ENCODE results near the gene LRRC17. TPM values are rescaled to one million over a fixed set of nuclear protein-coding genes. Genes with fewer than 3 reads are reported as not detected.

LRRC17 gene
- total and polyA plus RNA-seq, 9 of the 15 experiments (the other 6 are each of a cell fraction or from before 2014, with no cell fraction given), result 0.03 to 0.18 (median 0.12) TPM; not detected in 5

GRCh38 chr7:102898532-102898859 lies 14.3 kb upstream of the LRRC17 start:
- no TSS peak for BruUV-seq (replicated peaks)

More at GRCh38 chr7:102898532-102898859, 14.3 kb upstream of the LRRC17 start:
- ATAC-seq (no peak), FAIRE-seq (no peak), DNase-seq (ENCODE audit: extremely low read depth in 1 of 4, low spot score in 3 of 4) (no peak)
- in situ Hi-C loops (cut with MboI) (no loop called here), intact Hi-C loops (cut with micrococcal nuclease) (no loop called here)
- Histone ChIP-seq H3K79me2 (ENCODE audit: control insufficient read depth, insufficient read depth, low read length) (no peaks in the 10 kb centered on the region), H3K27me3 (ENCODE audit: control insufficient read depth in 2 of 2, insufficient read depth in 2 of 2, low read length in 2 of 2) (no peaks in the 10 kb centered on the region), H3K4me2 (ENCODE audit: insufficient read depth, low read length) (no peak overlapping the region), H3K9me1 (ENCODE audit: control insufficient read depth, insufficient read depth, low read length) (no peaks in the 10 kb centered on the region), H3K27ac (ENCODE audit: extremely low read depth, low read depth, low read length) (no peak overlapping the region), H3K9ac (ENCODE audit: insufficient read depth in 1 of 2, low read depth in 2 of 2, low read length in 2 of 2) (no peak overlapping the region), H3K4me1 (replicated peaks in 1 of 2; ENCODE audit: control insufficient read depth in 2 of 2, insufficient read depth in 2 of 2, low read length in 2 of 2) (no peaks in the 10 kb centered on the region), H4K20me1 (replicated peaks; ENCODE audit: control insufficient read depth, insufficient read depth, low read length) (no peaks in the 10 kb centered on the region), H3K36me3 (ENCODE audit: control insufficient read depth, insufficient read depth, low read length) (peaks cover 25% of the 10 kb centered on the region; the same call in 2 of the 3 replicates), H2AFZ (ENCODE audit: low read depth, low read length) (no peak overlapping the region), H3K4me3 (no peak overlapping the region), H3K9me3 (replicated peaks; ENCODE audit: control insufficient read depth, insufficient read depth, low read depth, low read length) (no peaks in the 10 kb centered on the region)
- 82% methylated on average over 5 of the region's 5 CpGs for WGBS (ENCODE audit: insufficient coverage, low coverage, missing lambda C conversion rate)
- POLR2A ChIA-PET, result no interaction called here
- TF ChIP-seq RREB1 (CRISPR knock-in tag; IDR thresholded peaks at IDR 0.05) (no peak), KLF16 (IDR thresholded peaks at IDR 0.05) (no peak), ZNF143 (CRISPR knock-in tag; IDR thresholded peaks at IDR 0.05) (no peak), GTF2A2 (tag; IDR thresholded peaks at IDR 0.05) (no peak), ZNF3 (CRISPR knock-in tag; IDR thresholded peaks at IDR 0.05) (no peak), NCOA4 (IDR thresholded peaks at IDR 0.05; ENCODE audit: partially characterized antibody) (no peak)
- CTCF ChIA-PET (ENCODE audit: low intra/inter-chr PET ratio), result no interaction called here
